SK-N-SH treated with all-trans-retinoic acid at 6 μM for 48 hours (cell line): ENCODE results near the gene ASF1B.

Experiments used
- ARNTL ChIP-seq: fragments of 450-650 bp; formaldehyde crosslinking; IDR thresholded peaks from 2 replicates; pipeline ENCODE4 v1.5.0; 2020; ENCODE audit warnings: low read depth, mild to moderate bottlenecking, moderate library complexity, borderline replicate concordance
- CSDC2 ChIP-seq: fragments of 250-450 bp; sonication (Bioruptor Pico); IDR thresholded peaks from 2 replicates; pipeline ENCODE4 v1.5.0; 2020; ENCODE audit warnings: mild to moderate bottlenecking, moderate library complexity
- ISL1 ChIP-seq: fragments of 250-450 bp; sonication (Bioruptor Pico); IDR thresholded peaks from 2 replicates; pipeline ENCODE4 v2.1.2; 2022; ENCODE audit warnings: mild to moderate bottlenecking, moderate library complexity
- PPARA ChIP-seq: fragments of 250-450 bp; sonication (Bioruptor Pico); IDR thresholded peaks from 2 replicates; pipeline ENCODE4 v1.5.0; 2020; ENCODE audit warnings: mild to moderate bottlenecking, borderline replicate concordance
- RARB ChIP-seq: fragments of 250-450 bp; sonication (Bioruptor Pico); IDR thresholded peaks from 2 replicates; pipeline ENCODE4 v1.8.0; 2021; ENCODE audit warnings: mild to moderate bottlenecking, moderate library complexity
- TCF4 ChIP-seq: fragments of 250-450 bp; sonication (Bioruptor Pico); IDR thresholded peaks from 2 replicates; pipeline ENCODE4 v1.8.0; 2021; ENCODE audit warnings: mild to moderate bottlenecking, moderate library complexity, borderline replicate concordance
- ZFP3 ChIP-seq: fragments of 250-450 bp; sonication (Bioruptor Pico); IDR thresholded peaks from 2 replicates; pipeline ENCODE4 v1.5.0; 2020; ENCODE audit warnings: mild to moderate bottlenecking, moderate library complexity
- ZFP30 ChIP-seq: fragments of 450-650 bp; formaldehyde crosslinking; IDR thresholded peaks from 2 replicates; pipeline ENCODE4 v1.5.0; 2022; ENCODE audit warnings: mild to moderate bottlenecking, moderate library complexity
- ZNF70 ChIP-seq: fragments of 450-650 bp; formaldehyde crosslinking; IDR thresholded peaks from 2 replicates; pipeline ENCODE4 v1.5.0; 2020; ENCODE audit warnings: mild to moderate bottlenecking, moderate library complexity
- TF ChIP-seq, protein P1 (sequence below): fragments of 250-450 bp; sonication (Bioruptor Pico); IDR thresholded peaks from 2 replicates; pipeline ENCODE4 v1.5.1; 2020; ENCODE audit warnings: low read depth, mild to moderate bottlenecking, moderate library complexity
- TF ChIP-seq, protein P2 (sequence below): fragments of 250-450 bp; sonication (Bioruptor Pico); IDR thresholded peaks from 2 replicates; pipeline ENCODE4 v1.8.0; 2021; ENCODE audit warnings: low read depth, mild to moderate bottlenecking, moderate library complexity, borderline replicate concordance
- TF ChIP-seq, protein P3 (sequence below): fragments of 250-450 bp; sonication (Bioruptor Pico); IDR thresholded peaks from 2 replicates; pipeline ENCODE4 v1.8.0; 2020; ENCODE audit warnings: mild to moderate bottlenecking, moderate library complexity, borderline replicate concordance

DNA sequence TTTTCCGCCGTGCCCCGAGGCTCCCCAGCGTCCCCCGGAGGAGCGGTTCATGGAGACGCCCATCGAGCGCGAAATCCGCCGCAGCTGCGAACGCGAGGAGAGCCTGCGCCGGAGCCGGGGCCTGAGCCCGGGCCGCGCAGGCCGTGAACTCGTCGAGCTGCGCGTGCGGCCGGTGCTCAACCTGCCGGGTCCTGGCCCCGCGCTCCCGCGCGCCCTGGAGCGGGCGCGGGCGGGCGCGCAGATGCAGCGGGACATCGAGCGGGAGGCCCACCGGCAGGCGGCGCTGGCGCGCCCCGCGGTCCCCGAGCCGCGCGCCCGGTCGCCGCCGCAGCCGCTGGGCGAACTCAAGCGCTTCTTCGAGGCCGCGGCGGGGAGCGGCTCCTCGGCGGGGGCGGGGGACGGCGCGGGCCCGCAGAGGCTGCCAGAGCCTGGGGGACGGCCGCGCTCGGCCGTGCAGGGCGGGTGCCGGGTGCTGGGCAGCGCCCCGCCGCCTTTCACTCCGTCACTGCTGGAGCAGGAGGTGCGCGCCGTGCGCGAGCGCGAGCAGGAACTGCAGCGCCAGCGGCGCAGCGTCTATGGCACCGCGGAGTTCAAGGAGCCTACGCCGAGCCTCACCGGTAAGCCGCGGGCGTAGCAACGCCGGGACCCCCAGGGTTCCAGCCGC is 63.0 kb downstream of the ASF1B start:
- TF ChIP-seq, protein P1, sequence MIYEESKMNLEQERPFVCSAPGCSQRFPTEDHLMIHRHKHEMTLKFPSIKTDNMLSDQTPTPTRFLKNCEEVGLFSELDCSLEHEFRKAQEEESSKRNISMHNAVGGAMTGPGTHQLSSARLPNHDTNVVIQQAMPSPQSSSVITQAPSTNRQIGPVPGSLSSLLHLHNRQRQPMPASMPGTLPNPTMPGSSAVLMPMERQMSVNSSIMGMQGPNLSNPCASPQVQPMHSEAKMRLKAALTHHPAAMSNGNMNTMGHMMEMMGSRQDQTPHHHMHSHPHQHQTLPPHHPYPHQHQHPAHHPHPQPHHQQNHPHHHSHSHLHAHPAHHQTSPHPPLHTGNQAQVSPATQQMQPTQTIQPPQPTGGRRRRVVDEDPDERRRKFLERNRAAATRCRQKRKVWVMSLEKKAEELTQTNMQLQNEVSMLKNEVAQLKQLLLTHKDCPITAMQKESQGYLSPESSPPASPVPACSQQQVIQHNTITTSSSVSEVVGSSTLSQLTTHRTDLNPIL, result no peak
- TF ChIP-seq TCF4 (CRISPR knock-in tag), result no peak
- TF ChIP-seq ZFP30 (CRISPR knock-in tag), result no peak
- TF ChIP-seq RARB (CRISPR knock-in tag), result no peak
- TF ChIP-seq ZFP3 (CRISPR knock-in tag), result peak; percentile 68; the same call in 1 of the 2 replicates
- TF ChIP-seq CSDC2 (CRISPR knock-in tag), result no peak
- TF ChIP-seq ARNTL (CRISPR knock-in tag), result no peak
- TF ChIP-seq, protein P2, sequence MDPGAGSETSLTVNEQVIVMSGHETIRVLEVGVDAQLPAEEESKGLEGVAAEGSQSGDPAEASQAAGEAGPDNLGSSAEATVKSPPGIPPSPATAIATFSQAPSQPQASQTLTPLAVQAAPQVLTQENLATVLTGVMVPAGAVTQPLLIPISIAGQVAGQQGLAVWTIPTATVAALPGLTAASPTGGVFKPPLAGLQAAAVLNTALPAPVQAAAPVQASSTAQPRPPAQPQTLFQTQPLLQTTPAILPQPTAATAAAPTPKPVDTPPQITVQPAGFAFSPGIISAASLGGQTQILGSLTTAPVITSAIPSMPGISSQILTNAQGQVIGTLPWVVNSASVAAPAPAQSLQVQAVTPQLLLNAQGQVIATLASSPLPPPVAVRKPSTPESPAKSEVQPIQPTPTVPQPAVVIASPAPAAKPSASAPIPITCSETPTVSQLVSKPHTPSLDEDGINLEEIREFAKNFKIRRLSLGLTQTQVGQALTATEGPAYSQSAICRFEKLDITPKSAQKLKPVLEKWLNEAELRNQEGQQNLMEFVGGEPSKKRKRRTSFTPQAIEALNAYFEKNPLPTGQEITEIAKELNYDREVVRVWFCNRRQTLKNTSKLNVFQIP, result no peak
- TF ChIP-seq, protein P3, sequence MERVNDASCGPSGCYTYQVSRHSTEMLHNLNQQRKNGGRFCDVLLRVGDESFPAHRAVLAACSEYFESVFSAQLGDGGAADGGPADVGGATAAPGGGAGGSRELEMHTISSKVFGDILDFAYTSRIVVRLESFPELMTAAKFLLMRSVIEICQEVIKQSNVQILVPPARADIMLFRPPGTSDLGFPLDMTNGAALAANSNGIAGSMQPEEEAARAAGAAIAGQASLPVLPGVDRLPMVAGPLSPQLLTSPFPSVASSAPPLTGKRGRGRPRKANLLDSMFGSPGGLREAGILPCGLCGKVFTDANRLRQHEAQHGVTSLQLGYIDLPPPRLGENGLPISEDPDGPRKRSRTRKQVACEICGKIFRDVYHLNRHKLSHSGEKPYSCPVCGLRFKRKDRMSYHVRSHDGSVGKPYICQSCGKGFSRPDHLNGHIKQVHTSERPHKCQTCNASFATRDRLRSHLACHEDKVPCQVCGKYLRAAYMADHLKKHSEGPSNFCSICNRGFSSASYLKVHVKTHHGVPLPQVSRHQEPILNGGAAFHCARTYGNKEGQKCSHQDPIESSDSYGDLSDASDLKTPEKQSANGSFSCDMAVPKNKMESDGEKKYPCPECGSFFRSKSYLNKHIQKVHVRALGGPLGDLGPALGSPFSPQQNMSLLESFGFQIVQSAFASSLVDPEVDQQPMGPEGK (CRISPR knock-in tag), result no peak
- no peak for TF ChIP-seq PPARA (CRISPR knock-in tag)
- no peak for TF ChIP-seq ZNF70 (CRISPR knock-in tag)
- TF ChIP-seq ISL1 (CRISPR knock-in tag), result no peak
